A172 (cell line): ENCODE results near the gene SDHAF4. TPM values are rescaled to one million over a fixed set of nuclear protein-coding genes. Genes with fewer than 3 reads are reported as not detected.
A peak's percentile ranks its signal among the peaks of the same experiment; 100 is the strongest.
"Not testable (repeated sequence)": the region's sequence is repeated elsewhere in the genome, so short reads cannot be mapped to it uniquely, and the experiment has no call there.

Experiments used
- DNase-seq: peaks from one replicate; pipeline ENCODE4 v3.0.0-alpha.2; 2015; ENCODE audit warnings: low spot score
- total RNA-seq: library from RNA; depleted of rRNA; stranded (reverse); fragments of >200 nt; shearing (Covaris generic); gene quantifications from 2 replicates; pipeline ENCODE4 v1.2.3, GENCODE V29; 2014; rRNA removed

Gene SDHAF4
- total RNA-seq: 15.6 and 31.1 TPM in 2 replicates

DNA sequence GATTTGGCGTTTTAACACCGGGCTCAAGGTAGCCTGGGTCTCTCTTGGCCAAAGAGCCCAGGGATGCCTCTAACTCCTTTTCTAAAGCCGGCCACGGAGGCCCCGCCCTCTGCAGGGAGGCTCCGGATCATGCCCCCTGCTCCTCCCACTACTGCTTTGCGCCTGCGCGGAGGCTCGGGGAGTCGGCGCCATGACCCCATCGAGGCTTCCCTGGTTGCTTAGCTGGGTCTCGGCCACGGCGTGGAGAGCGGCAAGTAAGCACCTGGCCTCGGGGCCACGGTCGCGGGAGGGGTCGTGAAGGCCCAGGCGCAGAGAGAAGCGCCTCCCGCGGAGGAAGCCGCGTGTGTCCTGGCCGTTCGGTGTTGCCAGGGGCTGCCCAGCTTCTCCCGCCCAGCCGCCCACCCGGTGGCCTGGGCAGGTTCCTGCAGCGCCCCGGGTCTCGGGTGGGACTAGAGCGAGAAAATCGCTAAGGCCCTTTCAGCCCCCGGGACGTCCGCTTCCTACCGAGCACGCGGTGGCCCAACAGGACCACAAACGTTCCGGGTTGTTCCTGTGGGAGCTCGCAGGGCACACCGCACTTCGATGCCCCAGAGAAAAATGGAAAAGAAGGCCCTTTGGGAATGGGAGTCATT lies at the start of gene SDHAF4:
SDHAF4 (plus strand) TSS at position 180 of the 632 bp plus-strand sequence; CDS start at position 191, 11 bp downstream.
- DNase-seq: peak; percentile 78

DNA sequence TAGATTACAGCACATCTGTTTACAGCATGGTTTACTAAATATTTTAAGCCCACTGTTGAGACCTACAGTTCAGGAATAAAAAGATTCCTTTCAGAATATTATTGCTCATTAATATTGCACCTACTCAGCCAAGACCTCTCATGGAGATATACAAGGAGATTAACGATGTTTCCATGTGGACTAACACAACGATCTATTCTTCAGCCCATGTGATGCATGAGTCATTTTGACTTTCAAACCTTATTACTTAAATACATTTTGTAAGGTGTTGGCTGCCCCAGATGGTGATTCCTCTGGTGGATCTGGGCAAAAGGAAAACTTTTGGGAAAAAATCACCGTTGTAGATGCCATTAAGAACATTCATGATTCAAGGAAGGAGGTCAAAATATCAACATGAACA lies 48.0 kb upstream of the SDHAF4 start:
- no peak for DNase-seq

DNA sequence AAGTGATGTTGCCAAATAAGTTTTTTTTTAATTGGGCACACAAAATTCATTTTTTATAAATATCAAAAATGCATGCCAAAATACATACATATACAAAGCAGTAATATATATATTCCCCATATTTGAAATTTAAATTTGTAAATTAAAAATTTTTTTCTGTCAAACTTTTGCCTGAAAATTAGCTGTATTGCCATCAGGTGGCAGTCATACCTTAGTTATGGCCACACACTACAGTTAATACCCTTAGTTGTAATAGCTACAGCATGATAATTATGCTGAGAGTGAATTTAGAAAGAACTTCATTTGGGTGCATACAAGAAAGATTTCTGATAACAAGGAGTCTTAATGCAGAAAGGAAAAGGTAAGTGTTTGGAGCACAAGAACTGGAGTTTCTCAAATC lies 46.2 kb upstream of the SDHAF4 start:
- DNase-seq: no peak

DNA sequence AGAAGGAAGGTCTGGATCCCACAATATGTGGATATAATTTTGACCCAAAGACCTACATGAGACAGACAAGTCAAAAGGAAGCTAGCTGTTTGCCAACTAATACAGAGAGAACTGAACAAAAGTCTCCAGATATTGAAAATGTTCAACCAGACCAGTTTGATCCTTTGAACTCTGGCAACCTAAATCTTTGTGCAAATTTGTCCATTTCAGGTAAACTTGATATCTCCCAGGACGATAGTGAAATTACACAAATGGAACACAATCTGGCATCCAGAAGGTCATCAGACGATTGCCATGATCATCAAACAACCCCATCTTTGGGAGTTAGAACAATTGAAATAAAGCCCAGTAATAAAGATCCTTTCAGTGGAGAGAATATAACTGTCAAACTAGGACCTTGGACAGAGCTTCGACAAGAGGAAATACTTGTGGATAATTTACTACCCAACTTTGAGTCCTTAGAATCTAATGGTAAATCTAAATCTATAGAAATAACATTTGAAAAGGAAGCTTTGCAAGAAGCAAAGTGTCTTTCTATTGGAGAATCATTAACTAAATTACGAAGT lies 41.9 kb upstream of the SDHAF4 start:
- DNase-seq: no peak

DNA sequence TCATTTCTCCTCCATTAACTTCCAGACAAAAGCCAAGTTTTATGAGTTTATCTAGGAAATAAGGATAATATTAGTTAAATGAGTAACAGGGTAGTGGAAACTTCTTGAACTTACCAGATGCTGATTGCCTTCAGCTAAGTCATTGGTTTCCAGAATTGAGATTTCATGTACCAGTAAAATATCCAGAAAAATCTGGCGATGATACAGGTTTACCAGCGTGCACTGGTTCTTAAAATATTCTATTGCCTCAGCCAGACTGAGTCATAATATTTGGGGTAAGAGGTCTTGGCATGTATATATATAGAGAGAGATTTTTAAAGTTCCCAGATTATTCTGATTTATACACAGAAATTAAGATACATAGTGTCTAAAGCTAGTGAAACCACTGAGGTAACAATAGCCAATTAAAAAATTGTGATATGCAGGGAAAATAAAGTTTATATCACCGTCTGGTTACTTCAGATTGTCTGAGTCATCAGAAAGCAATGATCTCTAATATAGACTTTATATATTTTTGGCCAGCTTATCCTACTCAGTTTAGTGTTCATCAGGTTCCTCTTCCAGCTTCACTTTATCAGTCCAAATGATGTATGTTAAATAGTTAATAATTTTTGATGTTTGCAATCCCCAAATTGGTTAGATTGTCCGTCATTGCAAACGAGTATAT lies 39.5 kb upstream of the SDHAF4 start:
- DNase-seq: no peak

DNA sequence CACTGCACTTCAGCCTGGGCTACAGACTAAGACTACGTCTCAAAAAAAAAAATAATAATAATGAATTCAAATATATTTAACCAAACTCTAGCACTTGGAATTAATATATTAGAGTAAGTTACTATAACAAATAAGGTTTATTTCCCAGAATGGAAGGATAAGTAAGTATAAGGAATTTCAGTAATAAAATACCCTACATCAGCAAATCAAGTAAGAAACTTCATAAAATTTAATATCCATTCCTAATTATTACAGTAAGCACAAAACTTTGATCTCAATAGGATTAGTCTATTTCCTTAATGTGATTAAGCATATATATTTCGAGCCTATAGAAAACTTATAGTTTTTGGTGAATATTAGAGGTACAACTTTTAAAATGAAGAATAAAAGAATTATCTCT lies 36.7 kb upstream of the SDHAF4 start:
- DNase-seq: no peak

DNA sequence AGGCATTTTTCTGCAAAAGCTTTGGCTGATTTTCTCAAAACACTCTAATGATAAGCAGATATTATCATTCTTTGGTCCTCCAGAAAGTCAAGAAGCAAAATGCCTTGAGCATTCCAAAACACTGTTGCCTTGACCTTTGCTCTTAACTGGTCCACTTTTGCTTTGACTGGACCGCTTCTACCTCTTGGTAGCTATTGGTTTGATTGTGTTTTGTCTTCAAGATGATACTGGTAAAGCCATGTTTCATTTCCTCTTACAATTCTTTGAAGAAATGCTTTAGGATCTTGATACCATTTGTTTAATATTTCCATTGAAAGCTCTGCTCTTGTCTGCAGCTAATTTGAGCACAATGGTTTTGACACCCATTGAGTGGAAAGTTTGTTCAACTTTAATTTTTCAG lies 35.6 kb upstream of the SDHAF4 start:
- no peak for DNase-seq

DNA sequence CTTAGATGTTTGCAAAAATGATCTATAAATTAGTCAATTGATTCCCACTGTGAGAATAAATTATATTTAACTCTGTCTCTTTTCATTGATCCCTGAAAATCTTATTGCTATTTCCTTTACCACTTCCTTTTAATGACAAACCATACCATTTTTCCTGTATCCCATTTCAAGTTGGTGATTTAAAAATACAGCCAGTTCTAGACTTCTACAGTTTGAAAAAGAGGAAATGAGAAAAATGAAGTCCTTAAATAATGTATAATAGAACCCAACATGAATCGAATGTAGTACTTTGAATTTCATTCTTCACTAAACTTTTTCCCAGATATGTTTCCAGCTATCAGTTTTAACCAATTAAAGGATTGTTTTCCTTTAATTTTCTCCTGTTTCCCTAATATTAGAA lies 29.5 kb upstream of the SDHAF4 start:
- DNase-seq: no peak

DNA sequence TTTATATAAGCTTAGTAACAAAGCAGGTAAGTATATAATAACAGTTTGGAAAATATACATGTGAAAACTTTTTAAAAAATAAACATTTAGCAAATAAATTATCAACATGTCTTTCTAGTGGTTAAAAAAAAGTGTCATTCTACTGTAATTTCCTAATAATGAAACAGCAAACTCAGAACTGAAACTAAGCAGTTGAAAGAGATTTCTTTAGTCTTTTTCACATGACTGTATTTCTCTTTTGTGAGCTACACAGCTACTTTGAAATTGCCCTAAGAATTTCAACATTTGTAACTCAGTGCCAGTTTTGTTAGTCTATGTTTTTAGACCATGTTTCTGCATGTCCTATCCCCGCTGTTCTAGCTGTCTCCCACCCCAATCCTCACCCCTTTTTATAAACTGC lies 28.4 kb upstream of the SDHAF4 start:
- DNase-seq: no peak

DNA sequence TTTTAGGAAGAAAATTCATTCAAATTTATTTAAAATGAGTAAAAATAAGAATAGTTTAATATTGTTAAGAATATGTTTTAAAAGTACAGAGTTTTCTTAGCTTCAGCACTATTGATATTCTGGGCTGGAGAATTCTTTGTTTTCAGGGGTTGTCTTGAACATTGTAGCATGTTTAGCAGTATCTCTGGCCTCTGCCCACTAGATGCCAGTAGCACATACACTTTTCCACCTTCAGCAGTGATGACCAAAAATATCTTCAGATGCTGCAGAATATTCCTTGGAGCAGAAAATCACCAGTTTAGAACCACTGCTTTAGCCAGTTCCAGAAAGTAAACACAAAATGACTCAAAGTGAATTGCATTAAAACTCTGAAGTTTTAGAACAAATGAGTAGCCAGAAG lies 19.4 kb upstream of the SDHAF4 start:
- peak; percentile 6 for DNase-seq

DNA sequence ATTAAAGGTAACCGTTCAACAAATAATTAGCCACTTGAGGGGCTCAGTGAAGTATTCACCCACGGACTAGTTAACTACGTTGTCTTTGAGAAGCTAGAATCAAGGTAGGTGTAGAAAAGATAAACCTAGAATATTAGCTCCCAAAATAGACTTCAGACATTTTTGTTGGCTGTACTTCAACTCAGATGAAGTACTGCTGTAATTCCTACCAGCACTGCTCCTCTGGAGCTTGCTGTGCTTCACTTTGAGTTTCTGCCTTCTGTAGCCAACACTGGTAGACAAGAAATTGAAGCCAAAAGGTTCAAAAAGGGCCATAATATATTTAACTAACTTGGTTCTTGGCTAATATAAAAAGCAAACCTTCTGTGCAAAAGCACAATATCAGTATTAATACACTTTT lies 18.8 kb upstream of the SDHAF4 start:
- DNase-seq: no peak

DNA sequence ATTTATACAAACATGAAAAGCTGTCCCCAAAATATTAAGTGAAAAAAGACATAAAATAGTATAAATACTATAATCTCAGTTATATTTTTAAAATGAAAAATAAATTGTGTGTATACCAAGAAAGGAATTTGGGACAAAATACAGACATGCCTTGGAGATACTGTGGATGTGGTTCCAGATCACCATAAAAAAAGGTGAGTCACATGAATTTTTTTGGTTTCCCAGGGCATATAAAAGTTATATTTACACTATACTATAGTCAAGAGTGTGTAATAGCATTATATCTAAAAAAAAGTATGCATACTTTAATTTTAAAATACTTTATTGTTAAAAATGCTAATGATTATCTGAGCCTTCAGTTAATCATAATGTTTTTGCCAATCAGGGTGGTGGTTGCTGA lies 17.4 kb upstream of the SDHAF4 start:
- DNase-seq: no peak

DNA sequence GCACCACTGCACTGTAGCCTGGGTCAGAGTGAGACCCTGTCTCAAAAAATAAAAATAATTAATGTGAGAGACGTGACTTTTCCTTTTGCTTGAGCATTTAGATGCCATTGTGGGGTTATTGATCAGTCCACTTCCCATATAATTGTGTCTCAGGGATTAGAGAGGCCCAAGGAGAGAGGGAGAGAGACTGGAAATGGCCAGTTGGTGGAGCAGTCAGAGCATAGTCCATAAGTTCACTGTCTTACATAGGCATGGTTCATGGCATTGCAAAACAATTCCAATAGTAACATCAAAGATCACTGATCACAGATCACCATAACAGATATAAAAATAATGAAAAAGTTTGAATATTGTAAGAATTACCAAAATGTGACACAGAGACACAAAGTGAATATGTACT lies 15.2 kb upstream of the SDHAF4 start:
- no peak for DNase-seq

DNA sequence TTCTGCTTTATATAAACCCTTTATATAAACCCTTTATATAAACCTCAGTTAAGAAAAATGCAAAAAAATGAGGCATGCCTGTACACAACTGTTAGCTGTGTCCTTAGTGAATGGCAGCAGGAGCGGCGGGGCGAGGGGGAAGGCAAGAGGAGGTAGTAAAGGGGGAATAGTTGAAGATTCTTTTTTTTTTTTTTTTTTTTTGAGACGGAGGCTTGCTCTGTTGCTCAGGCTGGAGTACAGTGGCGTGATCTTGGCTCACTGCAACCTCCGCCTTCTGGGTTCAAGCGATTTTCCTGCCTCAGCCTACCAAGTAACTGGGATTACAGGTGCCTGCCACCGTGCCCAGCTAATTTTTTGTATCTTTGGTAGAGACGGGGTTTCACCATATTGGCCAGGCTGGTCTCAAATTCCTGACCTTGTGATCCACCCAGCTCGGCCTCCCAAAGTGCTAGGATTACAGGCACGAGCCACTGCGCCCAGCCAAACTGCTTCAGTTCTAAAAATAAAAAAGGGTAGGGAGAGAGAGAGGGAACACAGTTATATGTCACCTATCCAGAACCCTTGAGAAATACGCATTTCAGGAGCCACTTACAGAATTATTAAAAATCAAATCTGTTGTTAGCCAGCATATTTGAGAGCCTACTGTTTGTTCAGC lies 14.3 kb upstream of the SDHAF4 start:
- DNase-seq: not testable (repeated sequence)

DNA sequence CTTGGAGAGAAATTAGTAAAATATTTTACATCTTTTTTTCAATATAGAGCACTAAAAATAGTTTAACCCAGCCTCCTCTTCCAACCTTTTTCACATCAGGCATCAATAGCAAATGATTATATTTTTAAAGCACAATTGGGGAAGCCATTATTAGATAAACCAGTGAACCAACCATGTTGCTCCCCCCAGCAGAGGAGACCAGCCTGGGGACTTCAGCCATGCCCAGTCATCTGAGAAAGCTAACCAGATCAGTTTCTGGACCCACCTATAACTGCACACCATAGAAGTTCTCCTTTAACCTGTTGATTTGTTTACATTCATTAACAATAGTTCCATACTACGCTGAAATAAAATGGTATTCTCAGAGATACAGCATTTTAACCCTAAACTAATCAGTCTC lies 13.8 kb upstream of the SDHAF4 start:
- no peak for DNase-seq

DNA sequence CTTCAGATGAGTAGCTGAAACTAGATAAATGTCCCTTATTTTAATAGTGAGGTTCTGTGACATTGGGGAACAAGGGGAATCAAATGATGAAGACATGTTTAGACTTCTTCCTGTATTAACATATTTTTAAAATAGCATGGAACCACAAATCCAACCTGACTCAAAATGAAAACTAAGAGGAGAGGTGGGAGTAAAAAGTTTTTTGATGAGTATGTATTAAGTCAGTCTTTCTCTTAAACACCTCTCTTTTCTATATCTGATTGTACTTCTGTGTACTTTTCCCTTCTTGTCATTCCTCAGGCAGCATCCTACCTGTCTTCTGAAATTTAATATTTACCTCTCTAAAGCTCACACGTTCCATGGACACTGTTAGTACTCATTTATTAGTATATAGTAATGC lies 8.7 kb upstream of the SDHAF4 start:
- DNase-seq: no peak

DNA sequence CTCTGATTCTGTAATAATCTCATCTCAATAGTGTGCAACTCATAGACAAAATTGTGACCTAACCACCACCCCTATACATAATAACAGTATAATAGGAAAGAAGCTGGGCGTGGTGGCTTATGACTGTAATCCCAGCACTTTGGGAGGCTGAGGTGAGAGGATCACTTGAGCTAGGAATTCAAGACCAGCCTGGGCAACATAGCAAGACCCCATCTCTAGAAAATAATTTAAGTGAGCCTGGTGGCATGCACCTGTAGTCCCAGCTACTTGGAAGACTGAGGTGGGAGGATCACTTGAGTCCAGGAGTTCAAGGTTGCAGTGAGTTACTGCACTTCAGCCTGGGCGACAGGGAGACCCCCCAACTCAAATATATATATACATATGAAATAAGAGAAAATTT lies 4.3 kb upstream of the SDHAF4 start:
- DNase-seq: not testable (repeated sequence)

DNA sequence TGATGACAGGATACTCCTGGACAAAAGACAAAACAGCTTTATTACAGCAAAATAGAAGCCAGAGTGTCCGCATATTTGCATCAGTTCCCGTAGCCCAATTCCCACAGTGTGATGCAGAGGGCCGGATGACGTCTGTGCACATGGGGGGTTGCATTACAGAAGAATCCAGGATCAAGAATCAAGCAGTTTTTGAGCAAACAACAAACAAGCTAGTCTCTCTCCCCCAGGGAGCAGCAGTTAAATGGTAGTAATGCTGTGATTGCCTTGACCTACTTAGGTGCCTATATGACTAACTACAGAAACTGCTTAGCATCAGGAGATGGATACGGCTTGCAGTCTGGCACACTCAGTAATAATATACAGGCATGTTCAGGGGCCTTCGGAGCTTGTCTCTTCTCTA lies 3.2 kb upstream of the SDHAF4 start:
- no peak for DNase-seq

DNA sequence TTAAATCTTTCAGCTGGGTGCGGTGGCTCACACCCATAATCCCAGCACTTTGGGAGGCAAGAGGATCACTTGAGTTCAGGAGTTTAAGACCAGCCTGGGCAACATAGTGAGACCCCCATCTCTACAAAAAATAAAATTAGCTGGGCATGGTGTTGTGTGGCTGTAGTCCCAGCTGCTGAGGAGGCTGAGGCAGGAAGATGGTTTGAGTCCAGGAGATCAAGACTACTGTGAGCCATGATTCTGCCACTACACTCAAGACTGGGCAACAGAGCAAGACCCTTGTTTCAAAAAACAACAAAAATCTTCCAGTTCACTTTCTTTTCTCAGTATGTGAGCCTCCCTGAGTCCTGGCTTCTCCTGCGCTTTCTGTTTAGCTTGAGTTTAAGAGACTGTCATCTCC lies 7.9 kb downstream of the SDHAF4 start:
- DNase-seq: no peak

DNA sequence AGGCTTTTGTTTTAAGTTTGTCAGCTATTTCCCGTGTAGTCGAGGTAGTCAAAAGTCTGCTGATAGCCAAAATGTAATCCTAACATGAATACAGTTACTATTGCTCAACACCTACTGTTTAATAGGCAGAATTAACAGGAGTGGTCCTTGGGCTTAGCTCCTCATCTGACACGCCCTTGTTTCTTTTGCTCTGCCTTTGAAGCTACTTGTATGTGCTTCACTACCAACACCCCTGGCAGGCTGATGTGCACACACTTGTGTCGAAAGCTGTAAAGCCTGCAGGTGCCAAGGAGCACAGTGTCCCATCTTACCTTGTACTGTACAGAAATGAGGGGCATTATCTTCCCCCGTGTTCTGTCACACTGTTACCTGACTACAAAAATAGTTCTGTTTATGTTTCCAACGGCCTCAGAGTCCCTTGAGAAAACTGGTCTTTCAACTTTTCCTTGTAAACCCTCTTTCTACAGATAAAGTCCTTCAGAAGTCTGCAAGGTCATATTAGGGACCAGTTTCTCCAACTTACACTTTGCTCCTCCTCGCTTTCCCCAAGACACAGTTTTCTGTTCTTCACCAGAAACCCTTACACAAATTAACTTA lies 9.3 kb downstream of the SDHAF4 start:
- no peak for DNase-seq

DNA sequence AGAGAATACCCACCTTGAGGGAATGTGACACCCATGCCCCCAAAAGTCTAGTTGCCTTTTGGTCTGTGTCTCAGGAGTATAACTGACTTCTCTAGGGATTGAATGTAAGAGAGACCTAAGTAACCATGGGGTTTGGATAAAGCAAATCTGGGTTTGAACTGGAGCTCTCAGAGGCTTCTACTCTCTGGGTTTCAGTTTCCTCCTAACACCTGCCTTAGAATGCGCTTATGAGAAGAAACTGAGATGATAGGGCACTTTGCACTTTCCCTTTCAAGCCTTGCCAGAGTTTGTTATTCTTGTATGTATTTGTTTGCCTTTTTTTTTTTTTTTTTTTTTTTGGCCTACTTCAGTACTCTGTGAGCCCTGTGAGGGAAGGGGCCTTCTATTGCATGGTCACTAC lies 19.4 kb downstream of the SDHAF4 start:
- no peak for DNase-seq

DNA sequence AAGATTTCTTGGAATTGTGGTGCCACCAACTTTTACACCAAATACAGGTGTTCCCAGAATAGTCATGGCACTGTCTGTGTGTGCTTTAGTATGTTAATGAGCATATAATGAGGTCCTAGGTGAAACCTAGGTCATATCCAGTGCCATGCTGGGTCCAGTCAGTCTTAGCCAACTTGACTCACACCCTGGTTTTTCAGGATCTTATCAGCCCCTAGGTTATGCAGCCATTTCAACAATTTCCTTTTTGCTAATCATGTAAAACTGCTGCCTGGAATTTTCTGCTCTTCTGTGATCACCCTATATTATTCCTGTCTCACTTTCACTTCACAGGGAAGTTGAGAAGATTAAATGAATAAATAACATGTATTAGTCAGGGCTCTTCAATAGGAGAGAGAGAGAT lies 23.7 kb downstream of the SDHAF4 start:
- DNase-seq: no peak
